ENCODE measurements around the gene TBRG4. TPM values are rescaled to one million over a fixed set of nuclear protein-coding genes. Genes with fewer than 3 reads are reported as not detected.
"Not testable (repeated sequence)": the region's sequence is repeated elsewhere in the genome, so short reads cannot be mapped to it uniquely, and the experiment has no call there.

The TBRG4 gene
- total RNA-seq, 1 donor from 2014 or later: 73.0 TPM

GRCh38 chr7:45157653-45158401 is 46.3 kb upstream of the TBRG4 start, which contains the start of gene RAMP3:
TSS of gene RAMP3 (plus strand) at chr7:45157791. CDS start at chr7:45157829, 38 bp downstream.
- peak within 1 kb of the TSS; percentile 23 for H3K4me3 Mint-ChIP-seq (ENCODE audit: low read depth)
- no peaks in the 10 kb centered on the region for H3K36me3 Mint-ChIP-seq (ENCODE audit: insufficient read depth)
- H3K27ac Mint-ChIP-seq: no peak within 1 kb of the TSS
- H3K27me3 Mint-ChIP-seq: peaks cover 60% of the 10 kb centered on the region
- no peaks in the 10 kb centered on the region for H3K9me3 Mint-ChIP-seq (ENCODE audit: low read depth)
- H3K4me1 Mint-ChIP-seq (ENCODE audit: low read depth): no peaks in the 10 kb centered on the region
- no peak for DNase-seq (ENCODE audit: low spot score, unreplicated experiment)
- no peak for TF ChIP-seq CTCF (IDR thresholded peaks at IDR 0.05; ENCODE audit: unreplicated experiment)

GRCh38 chr7:45157286-45157652 is 45.8 kb upstream of the TBRG4 start:
- Mint-ChIP-seq H3K27ac (no peak overlapping the region), H3K27me3 (peaks cover 57% of the 10 kb centered on the region), H3K36me3 (ENCODE audit: insufficient read depth) (no peaks in the 10 kb centered on the region), H3K9me3 (ENCODE audit: low read depth) (no peaks in the 10 kb centered on the region), H3K4me3 (ENCODE audit: low read depth) (peak overlapping the region; percentile 23), H3K4me1 (ENCODE audit: low read depth) (no peaks in the 10 kb centered on the region)
- no peak for TF ChIP-seq CTCF (IDR thresholded peaks at IDR 0.05; ENCODE audit: unreplicated experiment)
- no peak for DNase-seq (ENCODE audit: low spot score, unreplicated experiment)

GRCh38 chr7:45156516-45157272 is 45.2 kb upstream of the TBRG4 start:
- no peaks in the 10 kb centered on the region for H3K4me1 Mint-ChIP-seq (ENCODE audit: low read depth)
- no peaks in the 10 kb centered on the region for H3K9me3 Mint-ChIP-seq (ENCODE audit: low read depth)
- no peak for TF ChIP-seq CTCF (IDR thresholded peaks at IDR 0.05; ENCODE audit: unreplicated experiment)
- H3K36me3 Mint-ChIP-seq (ENCODE audit: insufficient read depth): no peaks in the 10 kb centered on the region
- DNase-seq (ENCODE audit: low spot score, unreplicated experiment): no peak
- peaks cover 58% of the 10 kb centered on the region for H3K27me3 Mint-ChIP-seq
- H3K27ac Mint-ChIP-seq: no peak overlapping the region
- H3K4me3 Mint-ChIP-seq (ENCODE audit: low read depth): no peak overlapping the region

- Mint-ChIP-seq H3K27me3 (peaks cover 55% of the 10 kb centered on the region), H3K27ac (no peak overlapping the region), H3K36me3 (ENCODE audit: insufficient read depth) (no peaks in the 10 kb centered on the region), H3K4me1 (ENCODE audit: low read depth) (no peaks in the 10 kb centered on the region), H3K9me3 (ENCODE audit: low read depth) (no peaks in the 10 kb centered on the region), H3K4me3 (ENCODE audit: low read depth) (no peak overlapping the region)
- no peak for TF ChIP-seq CTCF (IDR thresholded peaks at IDR 0.05; ENCODE audit: unreplicated experiment)
- DNase-seq (ENCODE audit: low spot score, unreplicated experiment): no peak
Measured at GRCh38 chr7:45155941-45156340, 44.4 kb upstream of the TBRG4 start.

- Mint-ChIP-seq H3K36me3 (ENCODE audit: insufficient read depth) (no peaks in the 10 kb centered on the region), H3K27ac (no peak overlapping the region), H3K4me1 (ENCODE audit: low read depth) (no peaks in the 10 kb centered on the region), H3K4me3 (ENCODE audit: low read depth) (no peak overlapping the region), H3K27me3 (peaks cover 55% of the 10 kb centered on the region), H3K9me3 (ENCODE audit: low read depth) (no peaks in the 10 kb centered on the region)
- TF ChIP-seq CTCF (IDR thresholded peaks at IDR 0.05; ENCODE audit: unreplicated experiment): no peak
- DNase-seq (ENCODE audit: low spot score, unreplicated experiment): no peak
Measured at GRCh38 chr7:45155357-45155900, 43.9 kb upstream of the TBRG4 start.

- H3K4me1 Mint-ChIP-seq (ENCODE audit: low read depth); H3K9me3 Mint-ChIP-seq (ENCODE audit: low read depth); H3K27ac Mint-ChIP-seq; H3K4me3 Mint-ChIP-seq (ENCODE audit: low read depth); H3K36me3 Mint-ChIP-seq (ENCODE audit: insufficient read depth); DNase-seq (ENCODE audit: low spot score, unreplicated experiment): not testable (repeated sequence)
- peaks cover 48% of the 10 kb centered on the region for H3K27me3 Mint-ChIP-seq
Measured at GRCh38 chr7:45153861-45154260, 42.4 kb upstream of the TBRG4 start.
